GM21447 (cell line): ENCODE measurements around the gene SELPLG.
"Not testable (repeated sequence)": the region's sequence is repeated elsewhere in the genome, so short reads cannot be mapped to it uniquely, and the experiment has no call there.

Experiments
- ATAC-seq: cut with Tn5 transposase; IDR thresholded peaks from one replicate; pipeline ENCODE4 v1.9.1; 2021; ENCODE audit not compliant: unreplicated experiment

SELPLG gene

GRCh38 chr12:108575199-108575912 is 58.3 kb downstream of the SELPLG start:
- no peak for ATAC-seq

GRCh38 chr12:108574276-108574675 is 59.4 kb downstream of the SELPLG start:
- not testable (repeated sequence) for ATAC-seq

- ATAC-seq, result no peak
Measured at GRCh38 chr12:108573317-108573716, 60.4 kb downstream of the SELPLG start.

DNA sequence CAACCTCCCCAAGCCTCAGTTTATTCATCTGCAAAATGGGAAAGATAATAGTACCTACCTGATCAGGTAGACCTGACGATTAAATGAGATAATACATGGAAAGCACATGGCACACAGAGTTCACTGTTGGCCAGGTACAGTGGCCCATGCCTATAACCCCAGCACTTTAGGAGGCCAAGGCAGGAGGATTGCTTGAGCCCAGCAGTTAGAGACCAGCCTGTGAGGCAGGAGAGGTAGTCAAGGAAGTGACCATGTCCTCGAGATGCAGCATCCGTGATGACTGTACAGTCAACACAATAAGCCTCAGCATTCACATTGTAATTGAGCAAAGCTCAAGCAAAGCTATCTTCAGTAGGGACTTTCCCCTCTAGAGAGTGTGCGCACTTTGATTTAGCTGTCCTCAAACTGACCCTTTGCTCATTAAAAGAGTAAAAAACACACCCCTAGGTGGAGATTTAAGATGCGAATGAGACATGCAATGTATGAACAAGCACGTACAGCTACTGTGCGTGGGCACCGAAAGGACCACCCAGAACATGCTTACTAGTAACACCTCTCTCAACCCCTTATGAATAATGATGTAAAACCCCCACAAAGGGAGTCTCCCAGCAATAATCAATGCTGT is 61.4 kb downstream of the SELPLG start:
- ATAC-seq, result peak; percentile 18
